K562 (cell line): ENCODE results near the gene B2M. TPM values are rescaled to one million over a fixed set of nuclear protein-coding genes. Genes with fewer than 3 reads are reported as not detected.
A peak's percentile ranks its signal among the peaks of the same experiment; 100 is the strongest.

ENCODE experiments used
- ATAC-seq: fragments of 200-7000 bp; cut with Tn5 transposase; 3 replicates; pipeline ENCODE4 v1.9.1; 2020; ENCODE audit warnings: moderate library complexity
- BruUV-seq: library from RNA; stranded (reverse); fragments of 400-500 nt; replicated peaks from 2 replicates; lab custom pipeline; 2021; lab: Mats Ljungman, UMichigan
- CTCF ChIA-PET: fragments of 300-600 bp; formaldehyde crosslinking; extraction: SDS; loops from one replicate; lab custom pipeline; 2021; ENCODE audit warnings: low intra/inter-chr PET ratio; lab: Yijun Ruan, JAX
- POLR2A ChIA-PET: fragments of 300-600, 350-650 bp; sonication (Branson Sonifier 250); formaldehyde crosslinking; extraction: SDS; loops from one replicate; lab custom pipeline; 2021; ENCODE audit warnings: antibody characterized with exemption, inconsistent platforms; lab: Yijun Ruan, JAX
- DNase-seq, 4 experiments: peaks; one replicate each; pipeline versions ENCODE4 v3.0.0 to v3.0.0-alpha.2; 2011 to 2018; ENCODE audit warnings: low spot score in 3 of 4, mixed read lengths in 3 of 4; ENCODE audit errors: extremely low read depth in 1 of 4
- FAIRE-seq: peaks from 2 replicates; lab custom pipeline; 2011; peaks lifted over from hg19 to GRCh38; lab: Jason Lieb, UNC
- H2AFZ ChIP-seq: 2 replicates; pipeline ENCODE4 v1.6.0; 2011; ENCODE audit warnings: low read depth, low read length, control low read depth, inconsistent platforms
- H3K27ac ChIP-seq: fragments of 200-600 bp; 3 replicates; pipeline ENCODE4 v1.8.0; 2011; ENCODE audit warnings: low read depth, mild to moderate bottlenecking, control low read depth, inconsistent platforms, low read length, moderate library complexity, mixed read lengths; ENCODE audit errors: extremely low read depth
- H3K27me3 ChIP-seq, 2 experiments: fragments of 300-600 bp in 1 of 2; 2 replicates in 1 of 2; 3 replicates in 1 of 2; pipeline versions ENCODE4 v1.6.0 to v1.8.0; 2011; ENCODE audit warnings: inconsistent platforms in 2 of 2, low read length in 2 of 2, mild to moderate bottlenecking in 1 of 2, mixed read lengths in 1 of 2, moderate library complexity in 1 of 2; ENCODE audit not compliant: control insufficient read depth in 2 of 2, insufficient read depth in 2 of 2
- H3K36me3 ChIP-seq: fragments of 300-600 bp; 3 replicates; pipeline ENCODE4 v1.8.0; 2011; ENCODE audit warnings: mild to moderate bottlenecking, low read length, inconsistent platforms; ENCODE audit not compliant: control insufficient read depth, insufficient read depth
- H3K4me1 ChIP-seq, 2 experiments: fragments of 200-600 bp in 1 of 2; replicated peaks in 1 of 2; 2 replicates in 1 of 2; 3 replicates in 1 of 2; pipeline versions ENCODE4 v1.5.1 to v1.8.0; 2011; ENCODE audit warnings: inconsistent platforms in 2 of 2, low read length in 2 of 2, mild to moderate bottlenecking in 1 of 2, mixed read lengths in 1 of 2, moderate library complexity in 1 of 2; ENCODE audit not compliant: control insufficient read depth in 2 of 2, insufficient read depth in 2 of 2
- H3K4me2 ChIP-seq: 2 replicates; pipeline ENCODE4 v1.6.1; 2011; ENCODE audit warnings: low read length, control low read depth, inconsistent platforms, mixed read lengths; ENCODE audit not compliant: insufficient read depth
- H3K4me3 ChIP-seq: fragments of 200-600 bp; sonication (generic), shearing (Covaris generic); 2 replicates; pipeline ENCODE4 v1.5.1; 2016; ENCODE audit warnings: control low read depth, inconsistent platforms
- H3K79me2 ChIP-seq: fragments of 200-600 bp; 3 replicates; pipeline ENCODE4 v1.8.0; 2011; ENCODE audit warnings: low read length, inconsistent platforms; ENCODE audit not compliant: control insufficient read depth, insufficient read depth
- H3K9ac ChIP-seq, 2 experiments: 2 replicates each; pipeline versions ENCODE4 v1.6.0 to v1.6.1; 2011; ENCODE audit warnings: low read depth in 2 of 2, low read length in 2 of 2, control low read depth in 1 of 2, inconsistent platforms in 1 of 2, mild to moderate bottlenecking in 1 of 2, mixed read lengths in 1 of 2; ENCODE audit not compliant: insufficient read depth in 1 of 2
- H3K9me1 ChIP-seq: one replicate; pipeline ENCODE4 v1.6.0; 2011; ENCODE audit warnings: inconsistent platforms, mild to moderate bottlenecking, low read length, moderate library complexity; ENCODE audit not compliant: control insufficient read depth, insufficient read depth
- H3K9me3 ChIP-seq: replicated peaks from 2 replicates; pipeline ENCODE4 v1.5.1; 2011; ENCODE audit warnings: low read depth, low read length, inconsistent platforms; ENCODE audit not compliant: control insufficient read depth, insufficient read depth
- H4K20me1 ChIP-seq: replicated peaks from 2 replicates; pipeline ENCODE4 v1.6.1; 2011; ENCODE audit warnings: low read length, inconsistent platforms, mixed read lengths; ENCODE audit not compliant: control insufficient read depth, insufficient read depth
- SMAD4 ChIP-seq: fragments of 250-450 bp; sonication (Bioruptor Pico); conservative IDR thresholded peaks from 2 replicates; pipeline ENCODE4 v1.8.0; 2021; ENCODE audit warnings: inconsistent platforms, mild to moderate bottlenecking, moderate library complexity
- ZKSCAN1 ChIP-seq: fragments of 150-350 bp; IDR thresholded peaks from 2 replicates; pipeline ENCODE4 v1.6.1; 2016; ENCODE audit warnings: low read depth, low read length
- ZNF124 ChIP-seq: sonication (generic); formaldehyde crosslinking; IDR thresholded peaks from 2 replicates; pipeline ENCODE4 v1.8.1; 2022; ENCODE audit warnings: missing genetic modification reagents
- ZNF316 ChIP-seq: fragments of 450-650 bp; IDR thresholded peaks from 2 replicates; pipeline ENCODE4 v1.6.1; 2016
- ZNF436 ChIP-seq: fragments of 250-450, 450-650 bp; sonication (Bioruptor Pico); formaldehyde crosslinking; IDR thresholded peaks from 2 replicates; pipeline ENCODE4 v1.7.0; 2020; ENCODE audit warnings: mild to moderate bottlenecking
- WGBS: fragments of 100-300 bp; shearing (Covaris generic); methylation state at CpG from one replicate; pipeline ENCODE4 v1.1.6; 2016; ENCODE audit warnings: low coverage, mixed read lengths; ENCODE audit not compliant: insufficient coverage; ENCODE audit errors: missing lambda C conversion rate; 5-methylcytosine and 5-hydroxymethylcytosine counted together
- in situ Hi-C: fragments of 300-500 bp; cut with MboI; formaldehyde crosslinking; loops from 4 replicates; pipeline ENCODE4 v1.15.0; 2018; ENCODE audit warnings: inconsistent platforms, mixed read lengths
- intact Hi-C: fragments of 100-400 bp; cut with micrococcal nuclease; formaldehyde crosslinking; loops from 2 replicates; pipeline ENCODE4 v1.14.2; 2022
- polyA plus RNA-seq, 8 experiments: library from polyadenylated mRNA; depleted of rRNA in 4 of 8; stranded (reverse) in 5 of 8; unstranded in 3 of 8; fragments of >200 nt; fragmentation: Nextera tagmentation in 2 of 8; fragmentation: Illumina TruSeq in 1 of 8; extraction: Ambion mirVana in 2 of 8; extraction: Trizol in 1 of 8; gene quantifications; 2 replicates each; pipeline versions ENCODE4 v1.2.1 to v1.2.3, GENCODE V29; 2011 to 2014; ENCODE audit warnings: inconsistent platforms in 1 of 8, missing spikeins in 1 of 8
- total RNA-seq, 7 experiments: library from RNA; depleted of rRNA in 6 of 7; stranded (reverse); fragments of >200 nt in 6 of 7; fragmentation: Illumina TruSeq in 2 of 7; extraction: Trizol in 2 of 7; gene quantifications; 2 replicates each; pipeline versions ENCODE4 v1.2.1 to v1.2.3, GENCODE V29; 2011 to 2021; ENCODE audit warnings: low replicate concordance in 1 of 7
- TF ChIP-seq, protein P1 (sequence below): sonication (generic); formaldehyde crosslinking; IDR thresholded peaks from 2 replicates; pipeline ENCODE4 v1.8.0; 2022; ENCODE audit warnings: mild to moderate bottlenecking, low read depth, missing genetic modification reagents
- TF ChIP-seq, protein P2 (sequence below): fragments of 450-650 bp; IDR thresholded peaks from 2 replicates; pipeline ENCODE4 v1.7.1; 2018; ENCODE audit warnings: mild to moderate bottlenecking, low read depth; ENCODE audit not compliant: partially characterized antibody
- TF ChIP-seq, protein P3 (sequence below): fragments of 450-650 bp; IDR thresholded peaks from 2 replicates; pipeline ENCODE4 v1.6.1; 2014; ENCODE audit warnings: low read depth, mild to moderate bottlenecking, moderate library complexity, borderline replicate concordance
- TF ChIP-seq, protein P4 (sequence below): sonication (generic); formaldehyde crosslinking; IDR thresholded peaks from 2 replicates; pipeline ENCODE4 v1.8.0; 2022; ENCODE audit warnings: mild to moderate bottlenecking, missing genetic modification reagents

B2M gene
- total and polyA plus RNA-seq, 9 of the 15 experiments (the other 6 are each of a cell fraction or from before 2014, with no cell fraction given) = 460 to 3,138 (median 1,032) TPM

DNA sequence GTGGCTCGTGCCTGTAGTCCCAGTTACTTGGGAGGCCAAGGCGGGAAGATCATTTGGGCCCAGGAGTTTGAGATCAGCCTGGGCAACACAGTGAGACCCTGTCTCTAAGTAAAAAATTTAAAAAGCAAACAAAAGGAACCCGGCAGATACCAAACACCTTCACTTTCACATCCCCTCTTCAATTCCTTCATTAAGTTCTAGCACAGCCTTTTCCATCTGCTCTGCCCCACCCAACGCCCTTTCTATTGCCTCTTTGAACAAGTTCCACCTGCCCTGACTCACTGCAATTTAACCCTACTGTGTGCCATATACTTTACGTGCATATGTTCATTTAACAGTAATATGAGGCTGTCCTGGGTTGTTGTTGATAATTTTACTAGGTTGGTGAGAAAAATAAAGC, 35.4 kb upstream of the B2M start:
- no peaks in the 10 kb centered on the region for H3K79me2 ChIP-seq
- in situ Hi-C loops (no loop called here), intact Hi-C loops (no loop called here)
- no peak overlapping the region for H2AFZ ChIP-seq
- FAIRE-seq (no peak), DNase-seq (no peak), ATAC-seq (no peak)
- peaks cover 5 to 7% of the 10 kb centered on the region in 2 experiments; a peak in 3 of 5 replicates for H3K4me1 ChIP-seq
- no peaks in the 10 kb centered on the region for H3K27me3 ChIP-seq
- no peak overlapping the region for H3K27ac ChIP-seq
- ChIA-PET POLR2A (interaction anchor here (0.9 kb wide), 1 partner anchor 11 kb away, joined by 3 read pairs; no protein-coding TSS in a partner anchor), CTCF (no interaction called here)
- no peaks in the 10 kb centered on the region for H3K36me3 ChIP-seq
- no peaks in the 10 kb centered on the region for H4K20me1 ChIP-seq
- BruUV-seq = no TSS peak
- no peak overlapping the region for H3K4me3 ChIP-seq
- no peak overlapping the region for H3K4me2 ChIP-seq
- peak; percentile 42; the same call in 1 of the 2 replicates for TF ChIP-seq ZKSCAN1
- TF ChIP-seq, protein P1, sequence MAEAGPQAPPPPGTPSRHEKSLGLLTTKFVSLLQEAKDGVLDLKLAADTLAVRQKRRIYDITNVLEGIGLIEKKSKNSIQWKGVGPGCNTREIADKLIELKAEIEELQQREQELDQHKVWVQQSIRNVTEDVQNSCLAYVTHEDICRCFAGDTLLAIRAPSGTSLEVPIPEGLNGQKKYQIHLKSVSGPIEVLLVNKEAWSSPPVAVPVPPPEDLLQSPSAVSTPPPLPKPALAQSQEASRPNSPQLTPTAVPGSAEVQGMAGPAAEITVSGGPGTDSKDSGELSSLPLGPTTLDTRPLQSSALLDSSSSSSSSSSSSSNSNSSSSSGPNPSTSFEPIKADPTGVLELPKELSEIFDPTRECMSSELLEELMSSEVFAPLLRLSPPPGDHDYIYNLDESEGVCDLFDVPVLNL (CRISPR knock-in tag) = no peak
- no peaks in the 10 kb centered on the region for H3K9me1 ChIP-seq
- WGBS = 49% methylated on average over 5 of the region's 5 CpGs
- H3K9me3 ChIP-seq = no peaks in the 10 kb centered on the region
- H3K9ac ChIP-seq = no peak overlapping the region

DNA sequence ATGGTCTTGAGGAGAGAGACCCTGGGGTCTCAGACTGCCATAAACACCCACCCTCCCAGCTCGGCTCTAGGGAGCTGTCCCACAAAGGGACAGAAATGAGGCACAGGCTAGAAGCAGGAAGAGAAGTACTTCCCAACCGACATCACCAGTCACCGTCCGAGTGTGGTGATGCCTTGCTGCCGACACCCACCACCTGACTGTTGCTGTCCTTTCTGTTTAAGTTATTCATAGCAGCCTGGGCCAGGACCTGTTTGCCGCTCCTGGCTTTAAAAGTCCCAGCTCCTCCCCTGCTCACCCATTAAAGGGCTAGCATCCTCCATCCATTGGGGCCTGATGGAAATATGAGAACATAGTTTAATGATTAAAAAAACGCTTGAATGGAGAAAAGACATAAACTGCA, 34.6 kb upstream of the B2M start:
- no peak for DNase-seq
- peak overlapping the region in 1 of 2 experiments; percentile 59; a peak in 1 of 4 replicates for H3K9ac ChIP-seq
- intact Hi-C loops (no loop called here), in situ Hi-C loops (no loop called here)
- no peak overlapping the region for H3K27ac ChIP-seq
- no peaks in the 10 kb centered on the region for H3K9me3 ChIP-seq
- no peaks in the 10 kb centered on the region for H3K9me1 ChIP-seq
- POLR2A ChIA-PET = interaction anchor here (0.7 to 2.0 kb wide), 2 partner anchors 13 to 52 kb away, joined by 3 to 12 read pairs; partner anchors contain the start of gene SPG11
- H3K36me3 ChIP-seq = no peaks in the 10 kb centered on the region
- H3K4me3 ChIP-seq = no peak overlapping the region
- CTCF ChIA-PET = no interaction called here
- H3K27me3 ChIP-seq = no peaks in the 10 kb centered on the region
- no peaks in the 10 kb centered on the region for H3K79me2 ChIP-seq
- ATAC-seq = no peak; the same call in 1 of the 3 replicates
- 24% methylated on average over 7 of the region's 7 CpGs for WGBS
- FAIRE-seq = no peak
- no peaks in the 10 kb centered on the region for H4K20me1 ChIP-seq
- no peak overlapping the region for H3K4me2 ChIP-seq
- no TSS peak for BruUV-seq
- H2AFZ ChIP-seq = peak overlapping the region; percentile 68; the same call in 1 of the 2 replicates
- H3K4me1 ChIP-seq = peaks cover 6 to 7% of the 10 kb centered on the region in 2 experiments; a peak in 4 of 5 replicates
- no peak for TF ChIP-seq SMAD4 (CRISPR knock-in tag)
- TF ChIP-seq, protein P2, sequence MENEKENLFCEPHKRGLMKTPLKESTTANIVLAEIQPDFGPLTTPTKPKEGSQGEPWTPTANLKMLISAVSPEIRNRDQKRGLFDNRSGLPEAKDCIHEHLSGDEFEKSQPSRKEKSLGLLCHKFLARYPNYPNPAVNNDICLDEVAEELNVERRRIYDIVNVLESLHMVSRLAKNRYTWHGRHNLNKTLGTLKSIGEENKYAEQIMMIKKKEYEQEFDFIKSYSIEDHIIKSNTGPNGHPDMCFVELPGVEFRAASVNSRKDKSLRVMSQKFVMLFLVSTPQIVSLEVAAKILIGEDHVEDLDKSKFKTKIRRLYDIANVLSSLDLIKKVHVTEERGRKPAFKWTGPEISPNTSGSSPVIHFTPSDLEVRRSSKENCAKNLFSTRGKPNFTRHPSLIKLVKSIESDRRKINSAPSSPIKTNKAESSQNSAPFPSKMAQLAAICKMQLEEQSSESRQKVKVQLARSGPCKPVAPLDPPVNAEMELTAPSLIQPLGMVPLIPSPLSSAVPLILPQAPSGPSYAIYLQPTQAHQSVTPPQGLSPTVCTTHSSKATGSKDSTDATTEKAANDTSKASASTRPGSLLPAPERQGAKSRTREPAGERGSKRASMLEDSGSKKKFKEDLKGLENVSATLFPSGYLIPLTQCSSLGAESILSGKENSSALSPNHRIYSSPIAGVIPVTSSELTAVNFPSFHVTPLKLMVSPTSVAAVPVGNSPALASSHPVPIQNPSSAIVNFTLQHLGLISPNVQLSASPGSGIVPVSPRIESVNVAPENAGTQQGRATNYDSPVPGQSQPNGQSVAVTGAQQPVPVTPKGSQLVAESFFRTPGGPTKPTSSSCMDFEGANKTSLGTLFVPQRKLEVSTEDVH = no peak
- no peak for TF ChIP-seq ZNF124 (CRISPR knock-in tag)
- TF ChIP-seq, protein P3, sequence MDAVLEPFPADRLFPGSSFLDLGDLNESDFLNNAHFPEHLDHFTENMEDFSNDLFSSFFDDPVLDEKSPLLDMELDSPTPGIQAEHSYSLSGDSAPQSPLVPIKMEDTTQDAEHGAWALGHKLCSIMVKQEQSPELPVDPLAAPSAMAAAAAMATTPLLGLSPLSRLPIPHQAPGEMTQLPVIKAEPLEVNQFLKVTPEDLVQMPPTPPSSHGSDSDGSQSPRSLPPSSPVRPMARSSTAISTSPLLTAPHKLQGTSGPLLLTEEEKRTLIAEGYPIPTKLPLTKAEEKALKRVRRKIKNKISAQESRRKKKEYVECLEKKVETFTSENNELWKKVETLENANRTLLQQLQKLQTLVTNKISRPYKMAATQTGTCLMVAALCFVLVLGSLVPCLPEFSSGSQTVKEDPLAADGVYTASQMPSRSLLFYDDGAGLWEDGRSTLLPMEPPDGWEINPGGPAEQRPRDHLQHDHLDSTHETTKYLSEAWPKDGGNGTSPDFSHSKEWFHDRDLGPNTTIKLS = no peak
- TF ChIP-seq ZNF436 = no peak
- TF ChIP-seq, protein P4, sequence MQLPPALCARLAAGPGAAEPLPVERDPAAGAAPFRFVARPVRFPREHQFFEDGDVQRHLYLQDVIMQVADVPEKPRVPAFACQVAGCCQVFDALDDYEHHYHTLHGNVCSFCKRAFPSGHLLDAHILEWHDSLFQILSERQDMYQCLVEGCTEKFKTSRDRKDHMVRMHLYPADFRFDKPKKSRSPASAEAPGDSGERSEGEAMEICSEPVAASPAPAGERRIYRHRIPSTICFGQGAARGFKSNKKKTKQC (CRISPR knock-in tag) = no peak
- no peak for TF ChIP-seq ZNF316
